Lower leg skin (tissue), 3 donors: Measurements from ENCODE around the gene PROM1.

Experiments used
- POLR2A ChIP-seq, 2 donors: fragments of 450-650 bp; IDR thresholded peaks; one replicate each; pipeline ENCODE4 v1.6.1; 2016 to 2017; ENCODE audit warnings: antibody characterized with exemption in 2 of 2, mild to moderate bottlenecking in 1 of 2, moderate library complexity in 1 of 2
- TF ChIP-seq, protein P1 (sequence below), 3 donors: fragments of 450-650 bp; IDR thresholded peaks; one replicate each; pipeline ENCODE4 v1.5.1; 2016; ENCODE audit warnings: antibody characterized with exemption in 3 of 3, mild to moderate bottlenecking in 3 of 3, moderate library complexity in 2 of 3

- TF ChIP-seq, protein P1, sequence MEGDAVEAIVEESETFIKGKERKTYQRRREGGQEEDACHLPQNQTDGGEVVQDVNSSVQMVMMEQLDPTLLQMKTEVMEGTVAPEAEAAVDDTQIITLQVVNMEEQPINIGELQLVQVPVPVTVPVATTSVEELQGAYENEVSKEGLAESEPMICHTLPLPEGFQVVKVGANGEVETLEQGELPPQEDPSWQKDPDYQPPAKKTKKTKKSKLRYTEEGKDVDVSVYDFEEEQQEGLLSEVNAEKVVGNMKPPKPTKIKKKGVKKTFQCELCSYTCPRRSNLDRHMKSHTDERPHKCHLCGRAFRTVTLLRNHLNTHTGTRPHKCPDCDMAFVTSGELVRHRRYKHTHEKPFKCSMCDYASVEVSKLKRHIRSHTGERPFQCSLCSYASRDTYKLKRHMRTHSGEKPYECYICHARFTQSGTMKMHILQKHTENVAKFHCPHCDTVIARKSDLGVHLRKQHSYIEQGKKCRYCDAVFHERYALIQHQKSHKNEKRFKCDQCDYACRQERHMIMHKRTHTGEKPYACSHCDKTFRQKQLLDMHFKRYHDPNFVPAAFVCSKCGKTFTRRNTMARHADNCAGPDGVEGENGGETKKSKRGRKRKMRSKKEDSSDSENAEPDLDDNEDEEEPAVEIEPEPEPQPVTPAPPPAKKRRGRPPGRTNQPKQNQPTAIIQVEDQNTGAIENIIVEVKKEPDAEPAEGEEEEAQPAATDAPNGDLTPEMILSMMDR (IDR thresholded peaks at IDR 0.05): no peak
- no peak for TF ChIP-seq POLR2A (IDR thresholded peaks at IDR 0.05)
Observed at GRCh38 chr4:16065066-16065465, 18.8 kb downstream of the PROM1 start.
